GM23248 (cell line): ENCODE data around the gene TMCO4. TPM values are rescaled to one million over a fixed set of nuclear protein-coding genes. Genes with fewer than 3 reads are reported as not detected.

Source experiments
- DNase-seq: peaks from one replicate; pipeline ENCODE4 v3.0.0-alpha.2; 2015
- H2AFZ ChIP-seq: fragments of 200-600 bp; sonication (generic); 2 replicates; pipeline ENCODE4 v1.6.1; 2016; ENCODE audit warnings: antibody characterized with exemption
- H3F3A ChIP-seq: fragments of 200-600 bp; sonication (generic); 2 replicates; pipeline ENCODE4 v1.6.1; 2016; ENCODE audit warnings: mild to moderate bottlenecking, antibody characterized with exemption, mixed run types; ENCODE audit not compliant: insufficient read depth
- H3K27ac ChIP-seq: fragments of 200-600 bp; sonication (generic); 2 replicates; pipeline ENCODE4 v1.5.1; 2016; ENCODE audit warnings: mild to moderate bottlenecking
- H3K27me3 ChIP-seq: fragments of 200-600 bp; sonication (generic); replicated peaks from 2 replicates; pipeline ENCODE4 v1.6.1; 2016; ENCODE audit warnings: mild to moderate bottlenecking; ENCODE audit not compliant: insufficient read depth
- H3K36me3 ChIP-seq: fragments of 200-600 bp; sonication (generic); 2 replicates; pipeline ENCODE4 v1.6.1; 2016; ENCODE audit warnings: low read depth, mild to moderate bottlenecking
- H3K4me1 ChIP-seq: fragments of 200-600 bp; sonication (generic); 2 replicates; pipeline ENCODE4 v1.6.1; 2016; ENCODE audit warnings: mild to moderate bottlenecking; ENCODE audit not compliant: insufficient read depth
- H3K4me2 ChIP-seq: fragments of 200-600 bp; sonication (generic); one replicate; pipeline ENCODE4 v1.6.1; 2016; ENCODE audit warnings: mild to moderate bottlenecking; ENCODE audit not compliant: unreplicated experiment
- H3K4me3 ChIP-seq: fragments of 200-600 bp; sonication (generic); 2 replicates; pipeline ENCODE4 v1.5.1; 2016; ENCODE audit warnings: mild to moderate bottlenecking
- H3K79me2 ChIP-seq: fragments of 200-600 bp; sonication (generic); 2 replicates; pipeline ENCODE4 v1.6.1; 2016; ENCODE audit warnings: mild to moderate bottlenecking; ENCODE audit not compliant: insufficient read depth
- H3K9ac ChIP-seq: fragments of 200-600 bp; sonication (generic); 2 replicates; pipeline ENCODE4 v1.6.1; 2016; ENCODE audit warnings: mild to moderate bottlenecking
- H3K9me2 ChIP-seq: fragments of 200-600 bp; sonication (generic); 2 replicates; pipeline ENCODE4 v1.6.1; 2016; ENCODE audit warnings: mixed run types, mild to moderate bottlenecking, moderate library complexity; ENCODE audit not compliant: insufficient read depth
- H3K9me3 ChIP-seq: fragments of 200-600 bp; sonication (generic); one replicate; pipeline ENCODE4 v1.6.1; 2017; ENCODE audit warnings: low read depth
- H4K20me1 ChIP-seq: fragments of 200-600 bp; sonication (generic); 2 replicates; pipeline ENCODE4 v1.6.0; 2016; ENCODE audit not compliant: insufficient read depth
- EZH2 ChIP-seq: fragments of 200-600 bp; sonication (generic); IDR thresholded peaks from 2 replicates; pipeline ENCODE4 v1.6.1; 2018; ENCODE audit warnings: antibody characterized with exemption, mild to moderate bottlenecking; ENCODE audit not compliant: insufficient read depth, poor library complexity, severe bottlenecking
- EZH2phosphoT487 ChIP-seq: fragments of 200-600 bp; sonication (generic); IDR thresholded peaks from 2 replicates; pipeline ENCODE4 v1.6.1; 2018; ENCODE audit warnings: antibody characterized with exemption, moderate library complexity, mild to moderate bottlenecking, low read depth; ENCODE audit not compliant: insufficient read depth
- WGBS, 2 experiments: methylation state at CpG; one replicate each; pipeline ENCODE4 v1.1.6; 2015 to 2017; ENCODE audit warnings: low lambda C conversion rate in 2 of 2, low coverage in 1 of 2; ENCODE audit errors: missing lambda C conversion rate in 2 of 2; 5-methylcytosine and 5-hydroxymethylcytosine counted together
- in situ Hi-C: fragments of 300-500 bp; cut with MboI; formaldehyde crosslinking; loops from 2 replicates; pipeline ENCODE4 v1.15.0; 2020
- polyA plus RNA-seq: library from polyadenylated mRNA; unstranded; fragments of >200 nt; fragmentation: Nextera tagmentation; extraction: Ambion mirVana; gene quantifications from 2 replicates; pipeline ENCODE4 v1.2.1, GENCODE V29; 2016
- total RNA-seq: library from RNA; depleted of rRNA; stranded (reverse); fragments of >200 nt; shearing (Covaris generic); gene quantifications from 2 replicates; pipeline ENCODE4 v1.2.3, GENCODE V29; 2014

The TMCO4 gene
- total and polyA plus RNA-seq, 2 experiments from 2014 or later, result 10.5 to 24.5 TPM

GRCh38 chr1:19831441-19831840 is 31.7 kb upstream of the TMCO4 start:
- Histone ChIP-seq H3K79me2 (no peaks in the 10 kb centered on the region), H3K27ac (no peak overlapping the region), H3K4me3 (no peak overlapping the region), H3K4me1 (peaks cover 4% of the 10 kb centered on the region; the same call in 1 of the 2 replicates), H4K20me1 (no peaks in the 10 kb centered on the region), H3K36me3 (no peaks in the 10 kb centered on the region), H3K9me3 (no peaks in the 10 kb centered on the region), H3K9me2 (no peaks in the 10 kb centered on the region), H3K27me3 (no peaks in the 10 kb centered on the region), H3K4me2 (no peak overlapping the region), H2AFZ (no peak overlapping the region), H3K9ac (no peak overlapping the region), H3F3A (no peaks in the 10 kb centered on the region)
- WGBS, 2 experiments, result 58 to 60% methylated on average over 3 of the region's 3 CpGs
- in situ Hi-C loops, result no loop called here
- TF ChIP-seq EZH2phosphoT487 (no peak), EZH2 (no peak)
- no peak for DNase-seq

GRCh38 chr1:19828546-19828945 is 28.8 kb upstream of the TMCO4 start:
- Histone ChIP-seq H3K4me3 (no peak overlapping the region), H3K9me3 (no peaks in the 10 kb centered on the region), H3K27me3 (no peaks in the 10 kb centered on the region), H3K9me2 (no peaks in the 10 kb centered on the region), H4K20me1 (no peaks in the 10 kb centered on the region), H3K27ac (no peak overlapping the region), H2AFZ (no peak overlapping the region), H3K79me2 (no peaks in the 10 kb centered on the region), H3K9ac (no peak overlapping the region), H3K4me2 (no peak overlapping the region), H3K4me1 (no peaks in the 10 kb centered on the region), H3K36me3 (no peaks in the 10 kb centered on the region), H3F3A (no peaks in the 10 kb centered on the region)
- WGBS, 2 experiments, result 43 to 46% methylated on average over 3 of the region's 3 CpGs
- peak; percentile 21 for DNase-seq
- in situ Hi-C loops, result no loop called here
- no peak for TF ChIP-seq EZH2phosphoT487
- TF ChIP-seq EZH2, result no peak

- H3K9ac ChIP-seq, result no peak overlapping the region
- DNase-seq, result no peak
- H4K20me1 ChIP-seq, result no peaks in the 10 kb centered on the region
- no peak overlapping the region for H3K27ac ChIP-seq
- H3K4me2 ChIP-seq, result no peak overlapping the region
- H3K79me2 ChIP-seq, result no peaks in the 10 kb centered on the region
- 20 to 21% methylated on average over 6 of the region's 6 CpGs for WGBS, 2 experiments
- H3K27me3 ChIP-seq, result no peaks in the 10 kb centered on the region
- no peaks in the 10 kb centered on the region for H3F3A ChIP-seq
- no peaks in the 10 kb centered on the region for H3K36me3 ChIP-seq
- H3K9me2 ChIP-seq, result no peaks in the 10 kb centered on the region
- no peaks in the 10 kb centered on the region for H3K4me1 ChIP-seq
- H3K4me3 ChIP-seq, result no peak overlapping the region
- no peaks in the 10 kb centered on the region for H3K9me3 ChIP-seq
- in situ Hi-C loops, result no loop called here
- H2AFZ ChIP-seq, result no peak overlapping the region
- TF ChIP-seq EZH2, result no peak
- no peak for TF ChIP-seq EZH2phosphoT487
These were observed 25.6 kb upstream of the TMCO4 start for GRCh38 chr1:19825298-19825697.

GRCh38 chr1:19824541-19824940 is 24.8 kb upstream of the TMCO4 start:
- in situ Hi-C loops, result no loop called here

DNA sequence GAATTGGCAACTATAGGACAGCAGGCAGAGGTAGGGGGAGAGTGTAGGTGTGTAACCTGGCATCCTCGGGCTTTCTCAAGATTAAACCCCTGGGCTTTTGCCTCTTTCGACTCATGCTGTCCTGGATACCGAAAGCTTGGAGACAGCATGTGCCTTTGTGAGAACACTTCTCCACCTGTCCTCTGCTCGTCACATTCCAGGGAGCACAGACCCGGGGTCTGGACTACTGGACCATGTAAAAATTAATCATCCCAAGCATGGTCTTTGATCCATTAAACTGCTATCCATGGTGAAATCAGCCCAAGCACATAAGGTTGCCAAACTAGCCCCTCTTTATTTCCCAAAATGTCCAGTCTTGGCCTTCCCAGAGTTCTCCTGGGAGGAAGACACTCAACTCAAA is 24.3 kb upstream of the TMCO4 start:
- Histone ChIP-seq H3K9ac (no peak overlapping the region), H3K9me2 (no peaks in the 10 kb centered on the region), H3K9me3 (no peaks in the 10 kb centered on the region), H3F3A (no peaks in the 10 kb centered on the region), H4K20me1 (no peaks in the 10 kb centered on the region), H3K4me1 (no peaks in the 10 kb centered on the region), H3K27ac (no peak overlapping the region), H3K36me3 (no peaks in the 10 kb centered on the region), H2AFZ (no peak overlapping the region), H3K4me2 (no peak overlapping the region), H3K79me2 (no peaks in the 10 kb centered on the region), H3K4me3 (no peak overlapping the region), H3K27me3 (no peaks in the 10 kb centered on the region)
- 68 to 72% methylated on average over 5 of the region's 5 CpGs for WGBS, 2 experiments
- in situ Hi-C loops, result no loop called here
- DNase-seq, result no peak
- TF ChIP-seq EZH2phosphoT487 (no peak), EZH2 (no peak)

More at GRCh38 chr1:19824541-19824940, 24.8 kb upstream of the TMCO4 start:
- no peaks in the 10 kb centered on the region for H3K27me3 ChIP-seq
- H4K20me1 ChIP-seq, result no peaks in the 10 kb centered on the region
- no peaks in the 10 kb centered on the region for H3K4me1 ChIP-seq
- H3K27ac ChIP-seq, result no peak overlapping the region
- no peak for TF ChIP-seq EZH2
- TF ChIP-seq EZH2phosphoT487, result no peak
- WGBS, 2 experiments, result 72 to 79% methylated on average over 4 of the region's 4 CpGs
- H3F3A ChIP-seq, result no peaks in the 10 kb centered on the region
- H3K79me2 ChIP-seq, result no peaks in the 10 kb centered on the region
- peak; percentile 11 for DNase-seq
- H3K9me2 ChIP-seq, result no peaks in the 10 kb centered on the region
- H3K9me3 ChIP-seq, result no peaks in the 10 kb centered on the region
- H3K9ac ChIP-seq, result no peak overlapping the region
- H2AFZ ChIP-seq, result no peak overlapping the region
- no peak overlapping the region for H3K4me2 ChIP-seq
- H3K4me3 ChIP-seq, result no peak overlapping the region
- no peaks in the 10 kb centered on the region for H3K36me3 ChIP-seq
